HepG2 (cell line): ENCODE results near the gene IQCB1. TPM values are rescaled to one million over a fixed set of nuclear protein-coding genes. Genes with fewer than 3 reads are reported as not detected.

Source experiments
- ELF3 ChIP-seq: IDR thresholded peaks from 2 replicates; pipeline ENCODE4 v1.6.1; 2016; ENCODE audit warnings: missing genetic modification reagents, missing compliant biosample characterization
- HNF4A ChIP-seq: sonication (generic); formaldehyde crosslinking; IDR thresholded peaks from 2 replicates; pipeline ENCODE4 v1.4.0; 2020; ENCODE audit warnings: missing genetic modification reagents
- MAZ ChIP-seq, 2 experiments: sonication (generic) in 1 of 2; formaldehyde crosslinking in 1 of 2; IDR thresholded peaks; 2 replicates each; pipeline versions ENCODE4 v1.5.0 to v1.6.1; 2012 to 2020; ENCODE audit warnings: low read depth in 2 of 2, mild to moderate bottlenecking in 2 of 2, borderline replicate concordance in 1 of 2, improper control_type of control experiment in 1 of 2, low read length in 1 of 2, missing genetic modification reagents in 1 of 2, moderate library complexity in 1 of 2
- NFE2 ChIP-seq: sonication (generic); formaldehyde crosslinking; IDR thresholded peaks from 2 replicates; pipeline ENCODE4 v1.4.0; 2020; ENCODE audit warnings: missing genetic modification reagents
- NKX3-1 ChIP-seq: sonication (generic); formaldehyde crosslinking; IDR thresholded peaks from 2 replicates; pipeline ENCODE4 v1.5.0; 2020; ENCODE audit warnings: missing genetic modification reagents
- REPIN1 ChIP-seq: sonication (generic); formaldehyde crosslinking; IDR thresholded peaks from 2 replicates; pipeline ENCODE4 v1.8.0; 2022; ENCODE audit warnings: missing genetic modification reagents, low read depth, mild to moderate bottlenecking, borderline replicate concordance
- SMARCC2 ChIP-seq: fragments of 450-650 bp; IDR thresholded peaks from 2 replicates; pipeline ENCODE4 v1.6.1; 2017; ENCODE audit warnings: antibody characterized with exemption, mild to moderate bottlenecking
- ZNF256 ChIP-seq: sonication (generic); formaldehyde crosslinking; conservative IDR thresholded peaks from 2 replicates; pipeline ENCODE4 v1.4.0; 2020; ENCODE audit warnings: missing genetic modification reagents
- ZNF331 ChIP-seq: sonication (generic); formaldehyde crosslinking; IDR thresholded peaks from 2 replicates; pipeline ENCODE4 v1.4.0; 2020; ENCODE audit warnings: missing genetic modification reagents
- ZNF33A ChIP-seq: sonication (generic); formaldehyde crosslinking; IDR thresholded peaks from 2 replicates; pipeline ENCODE4 v1.5.1; 2020; ENCODE audit warnings: missing genetic modification reagents, mild to moderate bottlenecking, moderate library complexity, borderline replicate concordance
- ZNF501 ChIP-seq: sonication (generic); formaldehyde crosslinking; IDR thresholded peaks from 2 replicates; pipeline ENCODE4 v1.5.1; 2020; ENCODE audit warnings: mild to moderate bottlenecking, moderate library complexity, missing genetic modification reagents
- ZNF598 ChIP-seq: sonication (generic); formaldehyde crosslinking; IDR thresholded peaks from 2 replicates; pipeline ENCODE4 v1.5.1; 2020; ENCODE audit warnings: mild to moderate bottlenecking, missing genetic modification reagents, borderline replicate concordance
- ZNF629 ChIP-seq: sonication (generic); formaldehyde crosslinking; conservative IDR thresholded peaks from 2 replicates; pipeline ENCODE4 v1.5.0; 2020; ENCODE audit warnings: missing genetic modification reagents
- ZSCAN21 ChIP-seq: sonication (generic); formaldehyde crosslinking; IDR thresholded peaks from 2 replicates; pipeline ENCODE4 v1.8.0; 2022; ENCODE audit warnings: mild to moderate bottlenecking, missing genetic modification reagents, moderate library complexity, borderline replicate concordance
- polyA plus RNA-seq, 8 experiments: library from polyadenylated mRNA; depleted of rRNA in 3 of 8; stranded (reverse) in 7 of 8; unstranded in 1 of 8; fragments of >200 nt; fragmentation: Illumina TruSeq in 4 of 8; extraction: Trizol in 4 of 8; gene quantifications; 2 replicates each; pipeline versions ENCODE4 v1.2.1 to v1.2.3, GENCODE V29; 2011 to 2016; ENCODE audit warnings: low read depth in 4 of 8, missing spikeins in 1 of 8, mixed read lengths in 1 of 8; ENCODE audit not compliant: insufficient read depth in 1 of 8
- total RNA-seq, 5 experiments: library from RNA; depleted of rRNA; stranded (reverse); fragments of >200 nt; fragmentation: Illumina TruSeq; extraction: Trizol; gene quantifications; 2 replicates each; pipeline ENCODE4 v1.2.3, GENCODE V29; 2016; ENCODE audit warnings: low read depth in 1 of 5
- TF ChIP-seq, protein P1 (sequence below): sonication (generic); formaldehyde crosslinking; IDR thresholded peaks from 2 replicates; pipeline ENCODE4 v1.4.0; 2020; ENCODE audit warnings: missing genetic modification reagents, borderline replicate concordance
- TF ChIP-seq, protein P2 (sequence below): sonication (generic); formaldehyde crosslinking; IDR thresholded peaks from 2 replicates; pipeline ENCODE4 v1.5.0; 2020; ENCODE audit warnings: mild to moderate bottlenecking, missing genetic modification reagents, moderate library complexity
- TF ChIP-seq, protein P3 (sequence below): sonication (generic); formaldehyde crosslinking; IDR thresholded peaks from 2 replicates; pipeline ENCODE4 v1.8.1; 2022; ENCODE audit warnings: mild to moderate bottlenecking, missing genetic modification reagents
- TF ChIP-seq, protein P4 (sequence below): sonication (generic); formaldehyde crosslinking; IDR thresholded peaks from 2 replicates; pipeline ENCODE4 v1.5.1; 2020; ENCODE audit warnings: mild to moderate bottlenecking, moderate library complexity, missing genetic modification reagents
- TF ChIP-seq, protein P5 (sequence below): sonication (generic); formaldehyde crosslinking; IDR thresholded peaks from 2 replicates; pipeline ENCODE4 v1.4.0; 2020; ENCODE audit warnings: missing genetic modification reagents

Gene IQCB1
- total and polyA plus RNA-seq, 2 of the 13 experiments (the other 11 are each of a cell fraction or from before 2014, with no cell fraction given), result 18.0 to 41.4 TPM

DNA sequence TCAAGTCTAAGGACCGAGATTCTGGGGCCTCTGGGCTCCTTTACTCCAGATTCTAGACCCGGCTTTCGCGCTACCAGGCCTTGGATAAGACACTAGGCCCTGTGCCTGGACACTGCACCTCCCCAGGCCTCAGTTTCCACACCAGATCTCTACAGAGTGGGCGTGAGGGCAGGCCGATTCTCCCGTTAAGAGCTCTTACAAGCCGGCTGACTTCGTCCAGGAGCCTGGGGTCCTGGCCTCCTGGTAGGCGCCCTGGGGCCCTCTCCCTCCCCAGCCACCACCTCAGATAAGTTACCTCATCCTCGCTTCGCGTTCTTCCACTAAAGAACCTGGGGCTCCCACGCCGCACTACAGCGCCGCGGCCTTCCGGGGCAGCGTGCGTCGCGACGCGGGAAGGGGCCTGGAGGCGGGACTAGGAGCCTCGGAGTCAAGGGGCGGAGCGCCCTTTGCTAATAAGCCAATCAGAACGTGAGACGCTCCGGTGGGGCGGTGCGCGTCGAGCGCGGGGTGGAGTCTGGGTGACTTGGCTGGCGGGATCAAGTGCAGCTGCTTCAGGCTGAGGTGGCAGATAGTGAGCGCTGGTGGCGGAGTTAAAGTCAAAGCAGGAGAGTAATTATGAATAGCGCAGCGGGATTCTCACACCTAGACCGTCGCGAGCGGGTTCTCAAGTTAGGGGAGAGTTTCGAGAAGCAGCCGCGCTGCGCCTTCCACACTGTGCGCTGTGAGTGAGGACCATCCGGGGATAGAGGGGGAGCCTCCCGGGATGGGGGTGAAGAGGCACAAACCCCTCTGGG lies at the start of gene IQCB1, which contains the start of gene EAF2 (continued):
- TF ChIP-seq, protein P1, sequence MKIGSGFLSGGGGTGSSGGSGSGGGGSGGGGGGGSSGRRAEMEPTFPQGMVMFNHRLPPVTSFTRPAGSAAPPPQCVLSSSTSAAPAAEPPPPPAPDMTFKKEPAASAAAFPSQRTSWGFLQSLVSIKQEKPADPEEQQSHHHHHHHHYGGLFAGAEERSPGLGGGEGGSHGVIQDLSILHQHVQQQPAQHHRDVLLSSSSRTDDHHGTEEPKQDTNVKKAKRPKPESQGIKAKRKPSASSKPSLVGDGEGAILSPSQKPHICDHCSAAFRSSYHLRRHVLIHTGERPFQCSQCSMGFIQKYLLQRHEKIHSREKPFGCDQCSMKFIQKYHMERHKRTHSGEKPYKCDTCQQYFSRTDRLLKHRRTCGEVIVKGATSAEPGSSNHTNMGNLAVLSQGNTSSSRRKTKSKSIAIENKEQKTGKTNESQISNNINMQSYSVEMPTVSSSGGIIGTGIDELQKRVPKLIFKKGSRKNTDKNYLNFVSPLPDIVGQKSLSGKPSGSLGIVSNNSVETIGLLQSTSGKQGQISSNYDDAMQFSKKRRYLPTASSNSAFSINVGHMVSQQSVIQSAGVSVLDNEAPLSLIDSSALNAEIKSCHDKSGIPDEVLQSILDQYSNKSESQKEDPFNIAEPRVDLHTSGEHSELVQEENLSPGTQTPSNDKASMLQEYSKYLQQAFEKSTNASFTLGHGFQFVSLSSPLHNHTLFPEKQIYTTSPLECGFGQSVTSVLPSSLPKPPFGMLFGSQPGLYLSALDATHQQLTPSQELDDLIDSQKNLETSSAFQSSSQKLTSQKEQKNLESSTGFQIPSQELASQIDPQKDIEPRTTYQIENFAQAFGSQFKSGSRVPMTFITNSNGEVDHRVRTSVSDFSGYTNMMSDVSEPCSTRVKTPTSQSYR (CRISPR knock-in tag), result no peak
- TF ChIP-seq ZNF256 (CRISPR knock-in tag) (0 out of 2 replicates have a peak, but pooled peaks have one; percentile 10), ZNF598 (peak; percentile 92; the same call in 1 of the 2 replicates), SMARCC2 (no peak), ZSCAN21 (CRISPR knock-in tag) (no peak; the same call in 1 of the 2 replicates), HNF4A (no peak), ZNF629 (CRISPR knock-in tag) (no peak), NKX3-1 (CRISPR knock-in tag) (peak; percentile 70; the same call in 1 of the 2 replicates), ZNF331 (no peak), ZNF33A (CRISPR knock-in tag) (no peak), MAZ (IDR thresholded peaks at IDR 0.05; ENCODE audit: borderline replicate concordance, low read depth, low read length) (peak; percentile 37; the same call in 1 of the 2 replicates), MAZ (CRISPR knock-in tag; IDR thresholded peaks at IDR 0.05; ENCODE audit: low read depth) (no peak; the same call in 1 of the 2 replicates), REPIN1 (CRISPR knock-in tag) (no peak), ZNF501 (peak; percentile 96), NFE2 (CRISPR knock-in tag) (no peak), ELF3 (CRISPR knock-in tag) (no peak)
- TF ChIP-seq, protein P2, sequence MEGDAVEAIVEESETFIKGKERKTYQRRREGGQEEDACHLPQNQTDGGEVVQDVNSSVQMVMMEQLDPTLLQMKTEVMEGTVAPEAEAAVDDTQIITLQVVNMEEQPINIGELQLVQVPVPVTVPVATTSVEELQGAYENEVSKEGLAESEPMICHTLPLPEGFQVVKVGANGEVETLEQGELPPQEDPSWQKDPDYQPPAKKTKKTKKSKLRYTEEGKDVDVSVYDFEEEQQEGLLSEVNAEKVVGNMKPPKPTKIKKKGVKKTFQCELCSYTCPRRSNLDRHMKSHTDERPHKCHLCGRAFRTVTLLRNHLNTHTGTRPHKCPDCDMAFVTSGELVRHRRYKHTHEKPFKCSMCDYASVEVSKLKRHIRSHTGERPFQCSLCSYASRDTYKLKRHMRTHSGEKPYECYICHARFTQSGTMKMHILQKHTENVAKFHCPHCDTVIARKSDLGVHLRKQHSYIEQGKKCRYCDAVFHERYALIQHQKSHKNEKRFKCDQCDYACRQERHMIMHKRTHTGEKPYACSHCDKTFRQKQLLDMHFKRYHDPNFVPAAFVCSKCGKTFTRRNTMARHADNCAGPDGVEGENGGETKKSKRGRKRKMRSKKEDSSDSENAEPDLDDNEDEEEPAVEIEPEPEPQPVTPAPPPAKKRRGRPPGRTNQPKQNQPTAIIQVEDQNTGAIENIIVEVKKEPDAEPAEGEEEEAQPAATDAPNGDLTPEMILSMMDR, result peak; percentile 40; the same call in 1 of the 2 replicates
- TF ChIP-seq, protein P3, sequence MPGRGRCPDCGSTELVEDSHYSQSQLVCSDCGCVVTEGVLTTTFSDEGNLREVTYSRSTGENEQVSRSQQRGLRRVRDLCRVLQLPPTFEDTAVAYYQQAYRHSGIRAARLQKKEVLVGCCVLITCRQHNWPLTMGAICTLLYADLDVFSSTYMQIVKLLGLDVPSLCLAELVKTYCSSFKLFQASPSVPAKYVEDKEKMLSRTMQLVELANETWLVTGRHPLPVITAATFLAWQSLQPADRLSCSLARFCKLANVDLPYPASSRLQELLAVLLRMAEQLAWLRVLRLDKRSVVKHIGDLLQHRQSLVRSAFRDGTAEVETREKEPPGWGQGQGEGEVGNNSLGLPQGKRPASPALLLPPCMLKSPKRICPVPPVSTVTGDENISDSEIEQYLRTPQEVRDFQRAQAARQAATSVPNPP (CRISPR knock-in tag), result no peak
- TF ChIP-seq, protein P4, sequence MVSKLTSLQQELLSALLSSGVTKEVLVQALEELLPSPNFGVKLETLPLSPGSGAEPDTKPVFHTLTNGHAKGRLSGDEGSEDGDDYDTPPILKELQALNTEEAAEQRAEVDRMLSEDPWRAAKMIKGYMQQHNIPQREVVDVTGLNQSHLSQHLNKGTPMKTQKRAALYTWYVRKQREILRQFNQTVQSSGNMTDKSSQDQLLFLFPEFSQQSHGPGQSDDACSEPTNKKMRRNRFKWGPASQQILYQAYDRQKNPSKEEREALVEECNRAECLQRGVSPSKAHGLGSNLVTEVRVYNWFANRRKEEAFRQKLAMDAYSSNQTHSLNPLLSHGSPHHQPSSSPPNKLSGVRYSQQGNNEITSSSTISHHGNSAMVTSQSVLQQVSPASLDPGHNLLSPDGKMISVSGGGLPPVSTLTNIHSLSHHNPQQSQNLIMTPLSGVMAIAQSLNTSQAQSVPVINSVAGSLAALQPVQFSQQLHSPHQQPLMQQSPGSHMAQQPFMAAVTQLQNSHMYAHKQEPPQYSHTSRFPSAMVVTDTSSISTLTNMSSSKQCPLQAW (CRISPR knock-in tag), result no peak; the same call in 1 of the 2 replicates
- TF ChIP-seq, protein P5, sequence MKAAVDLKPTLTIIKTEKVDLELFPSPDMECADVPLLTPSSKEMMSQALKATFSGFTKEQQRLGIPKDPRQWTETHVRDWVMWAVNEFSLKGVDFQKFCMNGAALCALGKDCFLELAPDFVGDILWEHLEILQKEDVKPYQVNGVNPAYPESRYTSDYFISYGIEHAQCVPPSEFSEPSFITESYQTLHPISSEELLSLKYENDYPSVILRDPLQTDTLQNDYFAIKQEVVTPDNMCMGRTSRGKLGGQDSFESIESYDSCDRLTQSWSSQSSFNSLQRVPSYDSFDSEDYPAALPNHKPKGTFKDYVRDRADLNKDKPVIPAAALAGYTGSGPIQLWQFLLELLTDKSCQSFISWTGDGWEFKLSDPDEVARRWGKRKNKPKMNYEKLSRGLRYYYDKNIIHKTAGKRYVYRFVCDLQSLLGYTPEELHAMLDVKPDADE (CRISPR knock-in tag), result no peak
